Activated naive CD8-positive, alpha-beta T cell treated with anti-CD3 and anti-CD28 coated beads for 36 hours (primary cell): Measurements from ENCODE around the gene OLFML2A. TPM values are rescaled to one million over a fixed set of nuclear protein-coding genes. Genes with fewer than 3 reads are reported as not detected.
A peak's percentile ranks its signal among the peaks of the same experiment; 100 is the strongest.
"Not testable (repeated sequence)": the region's sequence is repeated elsewhere in the genome, so short reads cannot be mapped to it uniquely, and the experiment has no call there.

Source experiments
- DNase-seq: peaks from one replicate; pipeline ENCODE4 v3.0.0; 2021
- H3K27ac Mint-ChIP-seq: one replicate; pipeline ENCODE4 v1.8.0; 2022; ENCODE audit warnings: mild to moderate bottlenecking, moderate library complexity, mixed read lengths
- H3K27me3 Mint-ChIP-seq: one replicate; pipeline ENCODE4 v1.8.0; 2022; ENCODE audit warnings: mild to moderate bottlenecking, mixed read lengths
- H3K36me3 Mint-ChIP-seq: one replicate; pipeline ENCODE4 v1.8.0; 2021; ENCODE audit warnings: mild to moderate bottlenecking, mixed read lengths
- H3K4me1 Mint-ChIP-seq: one replicate; pipeline ENCODE4 v1.8.0; 2021; ENCODE audit warnings: mixed read lengths
- H3K4me3 Mint-ChIP-seq: one replicate; pipeline ENCODE4 v1.8.0; 2022; ENCODE audit warnings: mild to moderate bottlenecking, moderate library complexity, mixed read lengths
- H3K9me3 Mint-ChIP-seq: one replicate; pipeline ENCODE4 v1.8.0; 2022; ENCODE audit warnings: mixed read lengths
- total RNA-seq, 2 experiments: library from RNA; stranded (reverse); gene quantifications; one replicate each; pipeline ENCODE4 v1.2.3, GENCODE V29; 2021

Gene OLFML2A
- total RNA-seq, 2 experiments from 2014 or later: not detected

- not testable (repeated sequence) for H3K4me1 Mint-ChIP-seq, H3K9me3 Mint-ChIP-seq, DNase-seq
Measured at GRCh38 chr9:124838567-124839275, 61.8 kb downstream of the OLFML2A start.

GRCh38 chr9:124839612-124840299 lies 62.8 kb downstream of the OLFML2A start:
- H3K27me3 Mint-ChIP-seq: peaks cover 40% of the 10 kb centered on the region
- H3K27ac Mint-ChIP-seq: no peak overlapping the region

More at GRCh38 chr9:124838567-124839275, 61.8 kb downstream of the OLFML2A start:
- H3K36me3 Mint-ChIP-seq, H3K4me3 Mint-ChIP-seq, H3K27ac Mint-ChIP-seq: not testable (repeated sequence)
- H3K27me3 Mint-ChIP-seq: peaks cover 44% of the 10 kb centered on the region

GRCh38 chr9:124840300-124840833 lies 63.4 kb downstream of the OLFML2A start:
- H3K27ac Mint-ChIP-seq: no peak overlapping the region
- DNase-seq: no peak
- H3K36me3 Mint-ChIP-seq: no peaks in the 10 kb centered on the region
- H3K4me1 Mint-ChIP-seq: no peaks in the 10 kb centered on the region
- H3K27me3 Mint-ChIP-seq: peaks cover 39% of the 10 kb centered on the region
- no peak overlapping the region for H3K4me3 Mint-ChIP-seq
- H3K9me3 Mint-ChIP-seq: no peaks in the 10 kb centered on the region

More at GRCh38 chr9:124839612-124840299, 62.8 kb downstream of the OLFML2A start:
- no peak overlapping the region for H3K4me3 Mint-ChIP-seq
- no peak for DNase-seq
- no peaks in the 10 kb centered on the region for H3K9me3 Mint-ChIP-seq
- H3K36me3 Mint-ChIP-seq: no peaks in the 10 kb centered on the region
- no peaks in the 10 kb centered on the region for H3K4me1 Mint-ChIP-seq

DNA sequence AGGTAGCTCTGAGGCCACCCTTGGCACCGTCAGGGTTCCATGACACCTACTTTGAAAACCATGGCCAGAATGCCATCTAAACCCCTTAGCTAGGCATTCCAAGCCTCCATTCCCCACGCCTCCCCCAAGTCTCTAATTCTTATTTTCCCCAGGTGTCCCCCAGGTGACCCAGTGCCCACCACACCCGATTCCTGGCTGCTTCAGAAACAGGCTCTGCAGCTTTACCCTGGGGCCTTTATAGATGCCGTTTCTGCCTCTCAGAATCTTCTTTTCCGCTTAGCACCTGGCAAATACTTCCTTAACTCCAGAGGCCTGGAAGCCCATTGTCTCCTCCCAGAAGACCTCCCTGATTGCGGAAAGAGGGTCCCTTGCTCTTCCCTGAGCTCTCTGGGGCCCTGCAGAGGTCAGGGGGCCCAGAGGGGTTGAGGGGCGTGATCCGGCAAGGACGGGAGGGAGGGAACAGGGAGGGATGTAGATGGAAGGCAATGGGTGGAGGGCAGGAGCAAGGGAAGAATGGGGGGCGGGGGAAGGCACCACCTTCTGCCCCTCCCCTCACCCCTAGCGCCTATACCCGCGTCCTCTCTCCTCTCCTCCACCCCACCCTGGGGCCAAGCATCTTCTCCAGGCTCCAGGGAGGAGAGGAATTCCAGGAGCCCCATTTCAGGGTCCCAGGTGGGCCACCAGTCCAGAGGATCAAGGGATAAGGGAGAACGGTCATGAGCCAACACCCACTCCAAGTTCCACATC lies 64.3 kb downstream of the OLFML2A start:
- no peaks in the 10 kb centered on the region for H3K9me3 Mint-ChIP-seq
- no peak overlapping the region for H3K27ac Mint-ChIP-seq
- no peaks in the 10 kb centered on the region for H3K36me3 Mint-ChIP-seq
- H3K4me3 Mint-ChIP-seq: no peak overlapping the region
- H3K27me3 Mint-ChIP-seq: peaks cover 33% of the 10 kb centered on the region
- no peak for DNase-seq
- no peaks in the 10 kb centered on the region for H3K4me1 Mint-ChIP-seq

- no peaks in the 10 kb centered on the region for H3K4me1 Mint-ChIP-seq
- no peak for DNase-seq
- no peak overlapping the region for H3K27ac Mint-ChIP-seq
- H3K4me3 Mint-ChIP-seq: no peak overlapping the region
- no peaks in the 10 kb centered on the region for H3K36me3 Mint-ChIP-seq
- H3K9me3 Mint-ChIP-seq: no peaks in the 10 kb centered on the region
- peaks cover 24% of the 10 kb centered on the region for H3K27me3 Mint-ChIP-seq
Measured at GRCh38 chr9:124843456-124844034, 66.6 kb downstream of the OLFML2A start.

- H3K4me1 Mint-ChIP-seq: no peaks in the 10 kb centered on the region
Measured at GRCh38 chr9:124844291-124844690, 67.4 kb downstream of the OLFML2A start.

DNA sequence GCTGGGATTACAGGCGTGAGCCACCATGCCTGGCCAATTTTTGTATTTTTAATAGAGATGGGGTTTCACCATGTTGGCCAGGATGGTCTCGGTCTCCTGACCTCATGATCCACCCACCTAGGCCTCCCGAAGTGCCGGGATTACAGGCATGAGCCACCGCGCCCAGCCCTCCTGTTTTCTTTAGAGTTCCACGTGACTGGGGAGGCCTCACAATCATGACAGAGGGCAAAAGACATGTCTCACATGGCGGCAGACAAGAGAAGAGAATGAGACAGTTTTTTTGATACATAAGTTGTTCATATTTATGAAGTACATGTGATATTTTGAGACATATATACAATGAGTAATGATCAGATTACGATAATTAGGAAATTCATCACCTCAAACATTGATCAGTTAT lies 69.5 kb downstream of the OLFML2A start:
- H3K27me3 Mint-ChIP-seq: peaks cover 23% of the 10 kb centered on the region
- DNase-seq, H3K4me1 Mint-ChIP-seq, H3K9me3 Mint-ChIP-seq, H3K4me3 Mint-ChIP-seq, H3K27ac Mint-ChIP-seq, H3K36me3 Mint-ChIP-seq: not testable (repeated sequence)

More at GRCh38 chr9:124844291-124844690, 67.4 kb downstream of the OLFML2A start:
- Mint-ChIP-seq H3K36me3 (no peaks in the 10 kb centered on the region), H3K9me3 (no peaks in the 10 kb centered on the region), H3K4me3 (no peak overlapping the region), H3K27me3 (peaks cover 26% of the 10 kb centered on the region), H3K27ac (no peak overlapping the region)
- DNase-seq: no peak

DNA sequence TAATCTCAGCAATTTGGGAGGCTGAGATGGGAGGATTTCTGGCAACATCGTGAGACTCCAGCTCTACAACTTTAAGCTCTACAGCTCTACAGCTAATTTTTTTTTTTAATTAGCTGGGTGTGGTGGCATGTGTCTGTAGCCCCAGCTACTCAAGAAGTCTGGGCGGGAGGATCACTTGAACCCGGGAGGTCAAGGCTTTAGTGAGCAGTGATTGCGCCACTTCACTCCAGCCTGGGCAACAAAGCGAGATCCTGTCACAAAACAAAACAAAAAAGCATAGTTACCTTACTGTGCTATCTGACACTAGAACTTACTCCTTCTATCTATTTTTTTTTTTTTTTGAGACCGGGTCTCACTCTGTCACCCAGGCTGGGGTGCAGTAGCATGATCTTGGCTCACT lies 70.0 kb downstream of the OLFML2A start:
- Mint-ChIP-seq H3K4me3 (no peak overlapping the region), H3K9me3 (no peaks in the 10 kb centered on the region), H3K27me3 (peaks cover 24% of the 10 kb centered on the region), H3K4me1 (no peaks in the 10 kb centered on the region), H3K36me3 (no peaks in the 10 kb centered on the region), H3K27ac (no peak overlapping the region)
- no peak for DNase-seq

GRCh38 chr9:124849801-124850200 lies 72.9 kb downstream of the OLFML2A start:
- H3K27me3 Mint-ChIP-seq: peaks cover 24% of the 10 kb centered on the region
- H3K4me1 Mint-ChIP-seq: peaks cover 6% of the 10 kb centered on the region
- no peak for DNase-seq
- H3K27ac Mint-ChIP-seq: no peak overlapping the region
- H3K4me3 Mint-ChIP-seq: no peak overlapping the region
- H3K9me3 Mint-ChIP-seq: no peaks in the 10 kb centered on the region
- H3K36me3 Mint-ChIP-seq: no peaks in the 10 kb centered on the region

DNA sequence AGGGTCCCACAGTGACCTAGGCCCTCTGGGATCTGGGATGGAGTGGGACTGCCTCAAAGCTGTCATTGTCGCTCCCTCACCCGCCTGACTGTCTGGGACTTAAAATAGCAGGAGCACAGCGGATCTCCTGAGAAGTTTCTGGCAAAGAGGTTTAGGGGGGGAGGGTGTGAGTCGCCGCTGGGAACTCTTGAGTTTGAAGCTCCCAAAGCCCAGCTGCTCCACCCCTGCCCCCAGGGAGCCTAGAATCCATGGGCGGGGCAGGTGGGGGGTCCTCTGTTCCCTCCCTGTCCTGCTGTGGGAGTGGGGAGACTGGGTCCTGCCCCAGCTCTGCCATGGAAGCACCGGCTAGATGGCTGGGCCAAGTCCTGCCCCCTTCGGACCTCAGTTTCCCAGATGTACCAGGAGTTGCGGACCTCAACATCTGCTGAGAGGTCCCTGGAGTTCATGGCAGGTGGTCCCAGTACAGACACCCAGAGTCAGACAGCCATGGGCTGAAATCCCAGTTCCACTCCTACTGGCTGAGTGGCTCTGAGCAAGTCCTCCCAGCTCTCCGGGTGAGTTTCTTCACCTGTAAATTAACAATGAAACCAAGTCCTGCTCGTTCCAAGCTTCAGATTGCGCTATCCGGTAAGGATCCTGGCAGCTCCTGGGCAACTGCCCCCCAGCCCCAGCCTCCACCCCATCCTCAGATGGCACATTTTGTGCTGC lies 75.3 kb downstream of the OLFML2A start:
- H3K4me3 Mint-ChIP-seq: no peak overlapping the region
- H3K9me3 Mint-ChIP-seq: no peaks in the 10 kb centered on the region
- peaks cover 20% of the 10 kb centered on the region for H3K27me3 Mint-ChIP-seq
- no peak overlapping the region for H3K27ac Mint-ChIP-seq
- H3K36me3 Mint-ChIP-seq: peaks cover 6% of the 10 kb centered on the region
- H3K4me1 Mint-ChIP-seq: peaks cover 10% of the 10 kb centered on the region
- no peak for DNase-seq

GRCh38 chr9:124852829-124853531 lies 76.0 kb downstream of the OLFML2A start, which contains the start of gene WDR38:
WDR38 (plus strand) TSS chr9:124853460; CDS start chr9:124853532, 72 bp downstream.
- peak; percentile 86 for DNase-seq
- Mint-ChIP-seq H3K9me3 (no peaks in the 10 kb centered on the region), H3K27ac (no peak within 1 kb of the TSS), H3K36me3 (peaks cover 13% of the 10 kb centered on the region), H3K4me3 (peak within 1 kb of the TSS; percentile 71), H3K27me3 (peaks cover 16% of the 10 kb centered on the region), H3K4me1 (peaks cover 16% of the 10 kb centered on the region)

GRCh38 chr9:124853605-124854143 lies 76.7 kb downstream of the OLFML2A start:
- peaks cover 19% of the 10 kb centered on the region for H3K4me1 Mint-ChIP-seq
- DNase-seq: no peak
- H3K4me3 Mint-ChIP-seq: no peak overlapping the region
- no peak overlapping the region for H3K27ac Mint-ChIP-seq
- peaks cover 20% of the 10 kb centered on the region for H3K36me3 Mint-ChIP-seq
- no peaks in the 10 kb centered on the region for H3K9me3 Mint-ChIP-seq
- H3K27me3 Mint-ChIP-seq: peaks cover 10% of the 10 kb centered on the region

- H3K4me1 Mint-ChIP-seq: peaks cover 22% of the 10 kb centered on the region
- peaks cover 7% of the 10 kb centered on the region for H3K27me3 Mint-ChIP-seq
- no peak overlapping the region for H3K27ac Mint-ChIP-seq
- H3K4me3 Mint-ChIP-seq: no peak overlapping the region
- peaks cover 25% of the 10 kb centered on the region for H3K36me3 Mint-ChIP-seq
- H3K9me3 Mint-ChIP-seq: no peaks in the 10 kb centered on the region
- DNase-seq: no peak
Measured at GRCh38 chr9:124854161-124854560, 77.2 kb downstream of the OLFML2A start.
